ENCODE results near the gene CDK10. TPM values are rescaled to one million over a fixed set of nuclear protein-coding genes. Genes with fewer than 3 reads are reported as not detected.
A peak's percentile ranks its signal among the peaks of the same experiment; 100 is the strongest.
"Not testable (repeated sequence)": the region's sequence is repeated elsewhere in the genome, so short reads cannot be mapped to it uniquely, and the experiment has no call there.

Gene CDK10
- total RNA-seq, 1 experiment from 2014 or later: 11.9 TPM

- peaks cover 22% of the 10 kb centered on the region for H3K36me3 ChIP-seq
- no peaks in the 10 kb centered on the region for H3K27me3 ChIP-seq
- peak overlapping the region; percentile 87 for H3K4me3 ChIP-seq
- no peaks in the 10 kb centered on the region for H3K9me3 ChIP-seq
- peak; percentile 13 for DNase-seq
Measured at GRCh38 chr16:89658221-89658879, 28.1 kb upstream of the CDK10 start.

- H3K36me3 ChIP-seq: peaks cover 23% of the 10 kb centered on the region
- DNase-seq: no peak
- no peak overlapping the region for H3K4me3 ChIP-seq
- H3K9me3 ChIP-seq: no peaks in the 10 kb centered on the region
- H3K27me3 ChIP-seq: no peaks in the 10 kb centered on the region
Measured at GRCh38 chr16:89660146-89660545, 26.3 kb upstream of the CDK10 start.

GRCh38 chr16:89661215-89661614 lies 25.3 kb upstream of the CDK10 start:
- no peak for DNase-seq
- Histone ChIP-seq H3K4me3 (no peak overlapping the region), H3K27me3 (no peaks in the 10 kb centered on the region), H3K9me3 (no peaks in the 10 kb centered on the region; the same call in 1 of the 2 replicates), H3K36me3 (peaks cover 23% of the 10 kb centered on the region)

- not testable (repeated sequence) for H3K27me3 ChIP-seq, H3K4me3 ChIP-seq, H3K9me3 ChIP-seq, DNase-seq
- peaks cover 23% of the 10 kb centered on the region for H3K36me3 ChIP-seq
Measured at GRCh38 chr16:89664238-89664637, 22.3 kb upstream of the CDK10 start.

- peak; percentile 42 for DNase-seq
- H3K36me3 ChIP-seq, H3K27me3 ChIP-seq, H3K9me3 ChIP-seq, H3K4me3 ChIP-seq: not testable (repeated sequence)
Measured at GRCh38 chr16:89667000-89667399, 19.5 kb upstream of the CDK10 start.

DNA sequence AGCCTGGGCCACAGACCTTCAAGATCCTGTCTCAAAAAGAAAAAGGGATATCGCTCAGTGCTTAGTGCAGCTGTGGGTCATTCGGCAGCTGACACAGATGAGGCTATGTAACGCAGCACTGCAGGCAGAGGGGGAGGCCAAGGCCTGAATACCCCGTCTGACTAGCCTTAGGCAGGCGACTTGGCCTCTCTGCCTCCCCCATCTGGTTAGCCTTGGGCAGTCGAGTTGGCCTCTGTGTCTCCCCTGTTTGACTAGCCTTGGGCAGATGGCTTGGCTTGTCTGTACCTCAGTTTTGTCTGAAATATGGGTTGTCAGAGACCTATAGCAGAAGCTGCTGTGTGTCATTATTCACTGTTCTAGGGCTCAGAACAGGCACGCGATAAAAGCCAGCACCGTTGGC lies 18.9 kb upstream of the CDK10 start:
- H3K9me3 ChIP-seq: no peaks in the 10 kb centered on the region; the same call in 1 of the 2 replicates
- peaks cover 2% of the 10 kb centered on the region; the same call in 1 of the 2 replicates for H3K36me3 ChIP-seq
- no peak overlapping the region for H3K4me3 ChIP-seq
- DNase-seq: no peak
- H3K27me3 ChIP-seq: no peaks in the 10 kb centered on the region

- DNase-seq: no peak
- no peaks in the 10 kb centered on the region; the same call in 1 of the 2 replicates for H3K9me3 ChIP-seq
- H3K27me3 ChIP-seq: no peaks in the 10 kb centered on the region
Measured at GRCh38 chr16:89668790-89669158, 17.7 kb upstream of the CDK10 start.

GRCh38 chr16:89669755-89670154 lies 16.7 kb upstream of the CDK10 start:
- Histone ChIP-seq H3K4me3 (no peak overlapping the region), H3K36me3 (no peaks in the 10 kb centered on the region), H3K27me3 (no peaks in the 10 kb centered on the region), H3K9me3 (no peaks in the 10 kb centered on the region; the same call in 1 of the 2 replicates)
- no peak for DNase-seq

More at GRCh38 chr16:89668790-89669158, 17.7 kb upstream of the CDK10 start:
- no peaks in the 10 kb centered on the region for H3K36me3 ChIP-seq
- no peak overlapping the region for H3K4me3 ChIP-seq

DNA sequence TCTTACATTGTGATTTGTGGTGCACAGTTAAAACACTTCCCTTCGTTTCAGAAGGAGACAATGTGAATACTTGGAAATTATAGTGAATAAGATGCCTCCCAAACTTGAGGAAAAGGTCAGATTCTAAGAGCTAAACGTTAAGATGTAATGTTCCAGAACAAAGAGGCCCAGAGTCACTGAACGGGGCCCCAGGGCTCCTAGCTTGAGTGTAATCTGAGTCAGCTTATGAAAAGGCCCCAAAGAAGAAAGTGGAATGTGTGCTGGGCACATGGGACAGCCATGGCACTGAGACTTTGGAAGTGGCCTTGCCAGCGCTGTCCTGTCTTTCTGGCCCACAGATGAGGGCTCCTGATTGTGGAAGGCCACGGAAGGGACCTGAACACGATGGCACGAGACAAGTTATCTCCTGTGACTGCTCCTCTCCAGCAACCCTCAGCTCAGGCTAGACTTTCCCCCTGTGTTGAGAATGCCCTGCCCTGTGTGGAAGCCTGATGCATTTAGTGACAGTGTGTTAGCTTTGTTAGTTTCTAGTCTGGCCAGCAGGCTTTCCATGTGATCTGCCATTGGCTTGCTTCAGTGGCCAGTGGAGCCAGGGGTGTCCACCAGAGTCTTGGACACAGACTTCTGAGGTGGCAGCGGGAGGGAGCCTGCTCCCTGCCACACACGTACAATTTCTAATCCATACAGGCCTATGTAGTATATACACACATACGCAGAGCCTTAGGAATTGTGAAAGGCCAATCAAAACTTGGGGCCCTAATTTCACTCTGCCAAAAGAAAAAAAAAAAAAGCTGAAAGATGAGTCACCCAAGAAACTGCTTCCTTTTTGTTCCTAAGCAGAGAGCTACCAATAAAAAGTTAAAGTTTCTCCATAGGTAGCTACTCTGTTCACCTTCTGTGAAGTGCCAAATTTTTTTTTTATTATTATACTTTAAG lies 15.7 kb upstream of the CDK10 start:
- H3K9me3 ChIP-seq: no peaks in the 10 kb centered on the region; the same call in 1 of the 2 replicates
- no peak overlapping the region for H3K4me3 ChIP-seq
- no peak for DNase-seq
- no peaks in the 10 kb centered on the region for H3K36me3 ChIP-seq
- H3K27me3 ChIP-seq: no peaks in the 10 kb centered on the region

- not testable (repeated sequence) for H3K9me3 ChIP-seq, H3K27me3 ChIP-seq, H3K36me3 ChIP-seq, DNase-seq, H3K4me3 ChIP-seq
Measured at GRCh38 chr16:89671565-89671964, 14.9 kb upstream of the CDK10 start.

DNA sequence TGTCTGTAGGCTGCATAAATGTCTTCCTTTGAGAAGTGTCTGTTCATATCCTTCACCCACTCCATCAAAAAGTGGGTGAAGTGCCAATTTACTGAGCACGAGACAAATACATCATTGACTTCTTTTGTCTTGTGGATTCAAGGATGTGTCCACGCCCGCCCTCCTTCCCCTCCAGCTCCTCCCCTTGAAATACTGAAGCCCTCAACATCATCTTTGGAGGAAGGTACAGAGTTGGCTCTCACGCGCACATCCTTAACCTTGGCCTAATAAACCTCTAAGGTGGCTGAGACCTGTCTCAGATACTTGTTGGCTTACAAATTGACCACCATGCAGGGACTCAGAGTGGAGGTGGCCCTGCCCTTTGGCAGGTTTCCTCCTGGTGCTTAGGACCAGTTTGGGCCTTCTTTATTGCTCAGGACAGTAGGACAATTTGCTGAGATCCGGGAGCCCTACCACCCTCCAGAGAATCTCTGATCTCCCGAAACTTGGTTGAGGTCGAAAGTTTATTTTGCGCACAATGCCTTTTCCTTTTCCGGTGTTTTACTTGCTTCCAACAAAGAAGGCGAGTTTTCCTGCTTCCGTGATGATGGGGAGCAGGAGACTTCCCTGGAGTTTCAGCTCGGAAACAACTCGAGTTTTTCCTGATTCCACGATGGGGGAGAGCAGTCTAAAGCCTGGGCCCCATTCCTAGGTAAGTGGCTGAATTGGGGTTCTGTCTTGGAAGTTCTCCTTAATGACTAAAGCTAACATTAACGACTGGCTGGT lies 14.1 kb upstream of the CDK10 start:
- no peaks in the 10 kb centered on the region for H3K36me3 ChIP-seq
- H3K4me3 ChIP-seq: no peak overlapping the region
- DNase-seq: no peak
- H3K9me3 ChIP-seq: no peaks in the 10 kb centered on the region
- H3K27me3 ChIP-seq: no peaks in the 10 kb centered on the region

GRCh38 chr16:89678258-89678657 lies 8.2 kb upstream of the CDK10 start:
- H3K27me3 ChIP-seq: no peaks in the 10 kb centered on the region
- H3K36me3 ChIP-seq: no peaks in the 10 kb centered on the region; the same call in 1 of the 2 replicates
- DNase-seq: no peak
- no peak overlapping the region for H3K4me3 ChIP-seq
- H3K9me3 ChIP-seq: no peaks in the 10 kb centered on the region

DNA sequence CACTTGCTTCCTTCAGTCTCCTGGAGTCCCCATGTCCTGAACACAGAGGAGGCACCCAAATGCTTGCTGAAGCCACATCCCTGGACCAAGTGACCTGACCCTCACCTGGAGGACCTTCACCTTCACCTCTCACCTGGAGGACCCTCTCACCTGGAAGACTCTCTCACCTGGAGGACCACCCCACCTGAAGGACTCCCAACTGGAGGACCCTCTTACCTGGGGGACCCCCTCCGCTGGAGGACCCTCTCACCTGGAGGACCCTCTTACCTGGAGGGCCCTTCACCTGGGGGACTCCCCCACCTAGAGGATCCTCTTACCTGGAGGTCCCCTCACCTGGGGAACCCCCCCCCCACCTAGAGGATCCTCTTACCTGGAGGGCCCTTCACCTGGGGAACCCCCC lies 573 bp upstream of the CDK10 start:
- DNase-seq: no peak
- H3K4me3 ChIP-seq: no peak overlapping the region
- H3K9me3 ChIP-seq: no peaks in the 10 kb centered on the region
- no peaks in the 10 kb centered on the region for H3K27me3 ChIP-seq
- H3K36me3 ChIP-seq: no peaks in the 10 kb centered on the region; the same call in none of the 2 replicates

DNA sequence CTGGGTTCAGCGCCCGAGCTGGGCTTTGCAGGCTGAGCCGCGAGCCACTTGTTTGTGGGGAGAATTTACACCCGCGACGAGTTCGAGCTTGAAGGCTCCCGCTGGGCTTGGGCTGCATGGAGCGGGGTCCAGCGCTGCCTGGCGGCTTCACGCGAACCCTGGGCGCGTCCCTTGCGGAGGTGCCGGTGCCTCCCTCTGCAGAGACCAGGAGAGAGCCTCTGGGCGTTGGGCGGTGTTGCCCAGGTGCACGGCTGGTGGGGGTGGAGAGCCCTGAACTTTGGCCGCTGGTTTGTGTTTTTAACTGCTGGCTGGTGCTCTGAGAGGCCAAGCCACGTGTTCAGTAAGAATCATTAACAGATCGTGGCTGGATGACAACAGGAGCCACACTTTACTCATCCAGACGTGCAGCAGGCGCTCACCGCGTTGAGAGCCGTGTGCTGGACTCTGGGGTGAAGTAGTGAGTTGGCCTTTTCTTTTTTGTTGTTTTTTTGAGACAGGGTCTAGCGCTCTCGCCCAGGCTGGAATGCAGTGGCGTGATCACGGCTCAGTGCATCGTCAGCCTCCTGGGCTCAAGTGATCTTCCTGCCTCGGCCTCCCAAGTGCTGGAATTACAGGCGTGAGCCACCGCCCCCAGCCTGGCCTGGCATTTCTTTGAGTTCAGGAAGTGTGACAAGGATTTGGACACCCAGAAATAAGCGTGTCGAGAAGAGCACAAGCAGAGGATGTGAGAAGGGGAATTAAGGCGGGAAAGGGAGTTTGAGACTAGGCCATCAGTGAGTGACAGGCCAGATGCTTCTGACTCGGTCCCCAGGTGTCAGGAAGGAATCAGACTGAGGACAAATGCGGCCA lies 827 bp downstream of the CDK10 start:
- Histone ChIP-seq H3K27me3 (no peaks in the 10 kb centered on the region), H3K4me3 (peak overlapping the region; percentile 80), H3K9me3 (no peaks in the 10 kb centered on the region), H3K36me3 (peaks cover 2% of the 10 kb centered on the region)
- DNase-seq: no peak

GRCh38 chr16:89688395-89688794 lies 1.9 kb downstream of the CDK10 start:
- Histone ChIP-seq H3K9me3 (no peaks in the 10 kb centered on the region), H3K27me3 (no peaks in the 10 kb centered on the region), H3K4me3 (no peak overlapping the region), H3K36me3 (peaks cover 2% of the 10 kb centered on the region)
- no peak for DNase-seq

DNA sequence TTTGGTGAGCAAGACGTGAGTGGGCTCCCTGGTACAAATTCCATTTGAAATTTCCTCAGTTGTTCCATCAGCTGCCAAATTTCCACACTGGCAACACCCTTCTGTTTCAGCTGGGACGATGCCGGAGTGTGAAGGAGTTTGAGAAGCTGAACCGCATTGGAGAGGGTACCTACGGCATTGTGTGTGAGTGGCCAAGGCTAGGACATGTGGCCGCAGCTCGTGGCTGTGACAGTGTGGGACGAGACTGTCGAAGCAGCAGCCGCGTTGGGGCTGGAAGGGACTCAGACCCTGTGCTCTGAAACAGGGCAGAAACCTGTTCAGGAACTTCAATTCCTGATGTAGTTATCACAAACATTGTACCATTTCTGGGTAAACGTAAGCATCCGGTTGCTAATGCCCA lies 2.7 kb downstream of the CDK10 start:
- no peaks in the 10 kb centered on the region for H3K9me3 ChIP-seq
- no peak overlapping the region for H3K4me3 ChIP-seq
- H3K27me3 ChIP-seq: no peaks in the 10 kb centered on the region
- no peak for DNase-seq
- H3K36me3 ChIP-seq: peaks cover 2% of the 10 kb centered on the region
